K562 (cell line): ENCODE data around the gene CUX1.

Experiments
- ESRRA ChIP-seq: fragments of 450-650 bp; IDR thresholded peaks from 2 replicates; pipeline ENCODE4 v1.6.1; 2014; ENCODE audit warnings: low read depth, mild to moderate bottlenecking, moderate library complexity, borderline replicate concordance
- GABPA ChIP-seq: fragments of 200-800 bp; sonication (Bioruptor generic); conservative IDR thresholded peaks from 2 replicates; pipeline ENCODE4 v1.6.1; 2016; ENCODE audit warnings: low read depth, missing genetic modification characterization, missing compliant biosample characterization
- POLR3G ChIP-seq: IDR thresholded peaks from 2 replicates; pipeline ENCODE4 v1.6.1; 2011; ENCODE audit not compliant: insufficient read length, insufficient replicate concordance; ENCODE audit errors: extremely low read depth
- RFX5 ChIP-seq: IDR thresholded peaks from 2 replicates; pipeline ENCODE4 v1.6.1; 2011; ENCODE audit warnings: low read depth, mild to moderate bottlenecking, improper control_type of control experiment, low read length
- SP2 ChIP-seq: IDR thresholded peaks from 2 replicates; pipeline ENCODE4 v1.6.1; 2011; ENCODE audit warnings: mild to moderate bottlenecking, low read depth, low read length, moderate library complexity; ENCODE audit not compliant: poor library complexity, severe bottlenecking; ENCODE audit errors: extremely low read depth
- ZFP36 ChIP-seq: fragments of 150-350 bp; IDR thresholded peaks from 2 replicates; pipeline ENCODE4 v1.6.1; 2018; ENCODE audit warnings: low read length, low read depth; ENCODE audit not compliant: partially characterized antibody
- TF ChIP-seq, protein P1 (sequence below): fragments of 450-650 bp; IDR thresholded peaks from 2 replicates; pipeline ENCODE4 v1.6.1; 2016
- TF ChIP-seq, protein P2 (sequence below): sonication (generic); formaldehyde crosslinking; IDR thresholded peaks from 2 replicates; pipeline ENCODE4 v1.9.0; 2022; ENCODE audit warnings: mild to moderate bottlenecking, missing genetic modification reagents
- TF ChIP-seq, protein P3 (sequence below): fragments of 450-650 bp; conservative IDR thresholded peaks from 2 replicates; pipeline ENCODE4 v1.6.1; 2016; ENCODE audit warnings: missing genetic modification characterization, low read depth, mild to moderate bottlenecking, control low read depth, missing compliant biosample characterization
- TF ChIP-seq, protein P4 (sequence below), 3 experiments: IDR thresholded peaks in 2 of 3; conservative IDR thresholded peaks in 1 of 3; 2 replicates each; pipeline ENCODE4 v1.5.1; 2011 to 2012; ENCODE audit warnings: low read length in 3 of 3, mild to moderate bottlenecking in 3 of 3, control low read depth in 2 of 3, improper control_type of control experiment in 1 of 3, inconsistent platforms in 1 of 3, low read depth in 1 of 3, mixed read lengths in 1 of 3, moderate library complexity in 1 of 3; ENCODE audit not compliant: insufficient read depth in 2 of 3

DNA sequence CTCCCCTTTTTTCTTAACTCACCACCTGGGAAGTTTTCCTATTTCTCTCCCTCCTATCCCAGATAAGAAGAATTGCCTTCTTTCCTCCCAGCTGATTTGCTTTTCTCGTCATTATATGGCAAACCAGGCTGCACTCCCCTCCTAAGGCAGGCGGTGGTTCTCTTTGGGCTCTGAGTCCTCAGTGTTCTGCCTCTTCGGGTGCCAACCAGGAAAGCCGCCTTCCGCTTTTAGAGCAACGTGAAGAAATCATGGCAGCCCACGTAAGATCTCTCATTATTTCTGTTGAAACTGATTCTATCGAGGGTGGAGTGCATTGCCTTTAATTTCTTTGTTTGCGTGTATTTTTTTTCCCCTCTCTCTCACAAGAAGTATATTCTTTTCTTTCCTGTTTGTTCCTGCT, 141.9 kb downstream of the CUX1 start:
- TF ChIP-seq, protein P1, sequence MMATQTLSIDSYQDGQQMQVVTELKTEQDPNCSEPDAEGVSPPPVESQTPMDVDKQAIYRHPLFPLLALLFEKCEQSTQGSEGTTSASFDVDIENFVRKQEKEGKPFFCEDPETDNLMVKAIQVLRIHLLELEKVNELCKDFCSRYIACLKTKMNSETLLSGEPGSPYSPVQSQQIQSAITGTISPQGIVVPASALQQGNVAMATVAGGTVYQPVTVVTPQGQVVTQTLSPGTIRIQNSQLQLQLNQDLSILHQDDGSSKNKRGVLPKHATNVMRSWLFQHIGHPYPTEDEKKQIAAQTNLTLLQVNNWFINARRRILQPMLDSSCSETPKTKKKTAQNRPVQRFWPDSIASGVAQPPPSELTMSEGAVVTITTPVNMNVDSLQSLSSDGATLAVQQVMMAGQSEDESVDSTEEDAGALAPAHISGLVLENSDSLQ: no peak
- TF ChIP-seq, protein P2, sequence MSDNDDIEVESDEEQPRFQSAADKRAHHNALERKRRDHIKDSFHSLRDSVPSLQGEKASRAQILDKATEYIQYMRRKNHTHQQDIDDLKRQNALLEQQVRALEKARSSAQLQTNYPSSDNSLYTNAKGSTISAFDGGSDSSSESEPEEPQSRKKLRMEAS (CRISPR knock-in tag): no peak
- TF ChIP-seq, protein P3, sequence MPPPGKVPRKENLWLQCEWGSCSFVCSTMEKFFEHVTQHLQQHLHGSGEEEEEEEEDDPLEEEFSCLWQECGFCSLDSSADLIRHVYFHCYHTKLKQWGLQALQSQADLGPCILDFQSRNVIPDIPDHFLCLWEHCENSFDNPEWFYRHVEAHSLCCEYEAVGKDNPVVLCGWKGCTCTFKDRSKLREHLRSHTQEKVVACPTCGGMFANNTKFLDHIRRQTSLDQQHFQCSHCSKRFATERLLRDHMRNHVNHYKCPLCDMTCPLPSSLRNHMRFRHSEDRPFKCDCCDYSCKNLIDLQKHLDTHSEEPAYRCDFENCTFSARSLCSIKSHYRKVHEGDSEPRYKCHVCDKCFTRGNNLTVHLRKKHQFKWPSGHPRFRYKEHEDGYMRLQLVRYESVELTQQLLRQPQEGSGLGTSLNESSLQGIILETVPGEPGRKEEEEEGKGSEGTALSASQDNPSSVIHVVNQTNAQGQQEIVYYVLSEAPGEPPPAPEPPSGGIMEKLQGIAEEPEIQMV (tag): no peak
- TF ChIP-seq POLR3G (no peak), ESRRA (no peak), ZFP36 (no peak), GABPA (no peak), RFX5 (no peak), SP2 (no peak)
- TF ChIP-seq, protein P4, sequence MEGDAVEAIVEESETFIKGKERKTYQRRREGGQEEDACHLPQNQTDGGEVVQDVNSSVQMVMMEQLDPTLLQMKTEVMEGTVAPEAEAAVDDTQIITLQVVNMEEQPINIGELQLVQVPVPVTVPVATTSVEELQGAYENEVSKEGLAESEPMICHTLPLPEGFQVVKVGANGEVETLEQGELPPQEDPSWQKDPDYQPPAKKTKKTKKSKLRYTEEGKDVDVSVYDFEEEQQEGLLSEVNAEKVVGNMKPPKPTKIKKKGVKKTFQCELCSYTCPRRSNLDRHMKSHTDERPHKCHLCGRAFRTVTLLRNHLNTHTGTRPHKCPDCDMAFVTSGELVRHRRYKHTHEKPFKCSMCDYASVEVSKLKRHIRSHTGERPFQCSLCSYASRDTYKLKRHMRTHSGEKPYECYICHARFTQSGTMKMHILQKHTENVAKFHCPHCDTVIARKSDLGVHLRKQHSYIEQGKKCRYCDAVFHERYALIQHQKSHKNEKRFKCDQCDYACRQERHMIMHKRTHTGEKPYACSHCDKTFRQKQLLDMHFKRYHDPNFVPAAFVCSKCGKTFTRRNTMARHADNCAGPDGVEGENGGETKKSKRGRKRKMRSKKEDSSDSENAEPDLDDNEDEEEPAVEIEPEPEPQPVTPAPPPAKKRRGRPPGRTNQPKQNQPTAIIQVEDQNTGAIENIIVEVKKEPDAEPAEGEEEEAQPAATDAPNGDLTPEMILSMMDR (IDR thresholded peaks at IDR 0.05 in 2 of 3, conservative IDR thresholded peaks at IDR 0.05 in 1 of 3; ENCODE audit: insufficient read depth in 2 of 3, low read depth in 1 of 3, low read length in 3 of 3): no peak
